LNCaP clone FGC (cell line): ENCODE measurements around the gene KLHL17.
"Not testable (repeated sequence)": the region's sequence is repeated elsewhere in the genome, so short reads cannot be mapped to it uniquely, and the experiment has no call there.

ENCODE experiments used
- DNase-seq: peaks from one replicate; pipeline ENCODE4 v3.0.0-alpha.2; 2011; ENCODE audit warnings: low read depth
- H3K4me3 ChIP-seq: 2 replicates; pipeline ENCODE4 v1.5.1; 2011; ENCODE audit warnings: mild to moderate bottlenecking, low read depth, low read length, control low read depth
- TF ChIP-seq, protein P1 (sequence below): IDR thresholded peaks from 2 replicates; pipeline ENCODE4 v1.5.1; 2012; ENCODE audit warnings: mild to moderate bottlenecking; ENCODE audit not compliant: control insufficient read depth, insufficient read depth; ENCODE audit errors: extremely low read depth

Gene KLHL17

DNA sequence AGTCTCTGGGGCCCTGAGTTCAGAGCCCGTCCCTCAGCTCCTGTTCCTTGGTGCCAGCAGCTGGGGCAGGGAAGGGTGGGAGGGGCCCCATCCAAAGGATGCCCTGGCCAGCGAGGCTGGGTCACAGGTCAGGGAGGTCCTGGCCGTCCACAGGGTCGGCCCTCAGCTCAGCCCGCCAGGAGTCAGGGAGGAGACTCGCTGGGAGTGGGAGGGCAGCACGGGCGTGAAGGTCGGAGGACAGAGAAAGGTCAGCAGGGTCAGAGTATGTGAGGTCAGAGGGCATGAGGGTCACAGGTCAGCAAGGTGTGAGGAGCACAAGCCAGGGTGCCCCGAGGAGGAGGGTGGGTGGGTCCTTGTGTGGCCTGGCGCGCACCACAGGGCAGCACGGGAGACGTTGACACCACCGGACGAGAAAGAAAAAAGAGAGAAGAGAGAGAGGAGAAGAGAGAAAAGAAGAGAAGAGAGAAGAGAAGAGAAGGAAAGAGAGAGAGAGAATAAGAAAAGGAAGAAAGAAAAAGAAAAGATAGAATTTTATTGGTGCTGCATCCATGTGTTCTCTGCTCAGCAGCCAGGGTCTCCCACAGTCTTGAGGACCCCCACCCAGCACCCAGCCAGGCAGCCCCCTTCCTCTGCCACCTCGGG is 14.4 kb downstream of the KLHL17 start:
- TF ChIP-seq, protein P1, sequence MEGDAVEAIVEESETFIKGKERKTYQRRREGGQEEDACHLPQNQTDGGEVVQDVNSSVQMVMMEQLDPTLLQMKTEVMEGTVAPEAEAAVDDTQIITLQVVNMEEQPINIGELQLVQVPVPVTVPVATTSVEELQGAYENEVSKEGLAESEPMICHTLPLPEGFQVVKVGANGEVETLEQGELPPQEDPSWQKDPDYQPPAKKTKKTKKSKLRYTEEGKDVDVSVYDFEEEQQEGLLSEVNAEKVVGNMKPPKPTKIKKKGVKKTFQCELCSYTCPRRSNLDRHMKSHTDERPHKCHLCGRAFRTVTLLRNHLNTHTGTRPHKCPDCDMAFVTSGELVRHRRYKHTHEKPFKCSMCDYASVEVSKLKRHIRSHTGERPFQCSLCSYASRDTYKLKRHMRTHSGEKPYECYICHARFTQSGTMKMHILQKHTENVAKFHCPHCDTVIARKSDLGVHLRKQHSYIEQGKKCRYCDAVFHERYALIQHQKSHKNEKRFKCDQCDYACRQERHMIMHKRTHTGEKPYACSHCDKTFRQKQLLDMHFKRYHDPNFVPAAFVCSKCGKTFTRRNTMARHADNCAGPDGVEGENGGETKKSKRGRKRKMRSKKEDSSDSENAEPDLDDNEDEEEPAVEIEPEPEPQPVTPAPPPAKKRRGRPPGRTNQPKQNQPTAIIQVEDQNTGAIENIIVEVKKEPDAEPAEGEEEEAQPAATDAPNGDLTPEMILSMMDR = no peak
- no peak for DNase-seq
- H3K4me3 ChIP-seq = no peak overlapping the region

DNA sequence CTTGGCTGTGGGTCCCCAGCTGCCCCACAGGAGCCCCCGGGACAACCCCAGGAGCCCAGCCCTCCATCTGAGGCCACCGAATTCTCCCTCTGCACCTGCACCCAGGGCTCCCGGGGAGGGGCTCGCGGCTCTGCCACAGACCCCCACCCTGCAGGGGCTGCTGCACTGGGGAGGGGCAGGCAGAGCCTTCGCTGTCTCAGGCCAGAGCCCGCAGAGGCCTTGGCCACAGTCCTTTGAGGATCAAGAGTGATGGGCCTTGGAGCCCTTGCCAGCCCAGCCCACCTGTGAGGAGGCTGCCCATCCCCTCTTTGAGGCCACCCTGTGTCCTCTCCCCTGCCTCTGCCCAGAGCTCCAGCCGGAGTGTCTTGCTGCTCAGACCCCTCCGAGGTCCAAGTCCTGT is 15.0 kb downstream of the KLHL17 start:
- TF ChIP-seq, protein P1 = no peak
- H3K4me3 ChIP-seq = peak overlapping the region; percentile 55
- no peak for DNase-seq

DNA sequence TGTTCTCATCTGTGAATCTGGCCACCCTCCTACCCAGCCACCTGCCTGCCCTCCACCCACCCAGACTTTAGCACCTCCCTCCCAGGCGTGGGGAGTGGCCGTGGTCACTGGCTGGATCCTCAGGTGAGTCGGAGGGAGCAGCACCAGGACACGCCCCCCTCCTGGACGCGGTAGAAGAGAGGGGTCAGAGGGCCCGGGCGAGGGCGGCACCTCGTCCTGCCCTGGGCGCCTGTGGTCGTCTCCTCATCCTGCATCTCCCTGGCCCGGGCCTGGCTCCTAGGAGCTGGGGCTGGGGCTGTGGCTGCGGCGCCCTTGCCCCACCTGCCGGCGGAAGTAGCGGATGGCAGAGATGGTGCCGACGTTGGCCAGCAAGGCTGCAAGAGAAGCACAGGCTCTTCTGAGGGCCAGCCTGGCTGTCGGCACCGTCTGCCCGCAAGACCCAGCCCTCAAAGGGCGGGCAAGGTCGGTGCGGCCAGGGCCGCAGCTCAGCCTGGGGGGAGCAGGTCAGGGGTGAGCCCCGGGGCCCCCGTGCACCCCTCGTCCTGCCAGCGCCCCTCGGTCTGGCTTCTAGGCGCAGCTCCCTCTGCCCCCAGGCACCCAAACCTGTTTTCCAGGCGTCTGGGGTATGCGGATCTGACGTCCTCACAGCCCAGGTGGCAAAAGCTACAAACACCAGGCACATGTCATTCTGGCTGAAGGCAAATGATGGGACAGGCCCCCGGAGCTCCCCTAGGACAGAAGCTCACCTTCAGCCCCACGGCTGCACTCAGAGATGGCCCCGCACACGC is 15.7 kb downstream of the KLHL17 start:
- H3K4me3 ChIP-seq = peak overlapping the region; percentile 55
- TF ChIP-seq, protein P1 = peak; percentile 65
- peak; percentile 45 for DNase-seq

DNA sequence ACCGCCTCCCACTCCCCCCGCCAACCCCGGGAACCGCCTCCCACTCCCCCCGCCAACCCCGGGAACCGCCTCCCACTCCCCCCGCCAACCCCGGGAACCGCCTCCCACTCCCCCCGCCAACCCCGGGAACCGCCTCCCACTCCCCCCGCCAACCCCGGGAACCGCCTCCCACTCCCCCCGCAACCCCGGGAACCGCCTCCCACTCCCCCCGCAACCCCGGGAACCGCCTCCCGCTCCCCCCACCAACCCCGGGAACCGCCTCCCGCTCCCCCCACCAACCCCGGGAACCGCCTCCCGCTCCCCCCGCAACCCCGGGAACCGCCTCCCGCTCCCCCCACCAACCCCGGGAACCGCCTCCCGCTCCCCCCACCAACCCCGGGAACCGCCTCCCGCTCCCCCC is 16.4 kb downstream of the KLHL17 start:
- not testable (repeated sequence) for DNase-seq, H3K4me3 ChIP-seq

DNA sequence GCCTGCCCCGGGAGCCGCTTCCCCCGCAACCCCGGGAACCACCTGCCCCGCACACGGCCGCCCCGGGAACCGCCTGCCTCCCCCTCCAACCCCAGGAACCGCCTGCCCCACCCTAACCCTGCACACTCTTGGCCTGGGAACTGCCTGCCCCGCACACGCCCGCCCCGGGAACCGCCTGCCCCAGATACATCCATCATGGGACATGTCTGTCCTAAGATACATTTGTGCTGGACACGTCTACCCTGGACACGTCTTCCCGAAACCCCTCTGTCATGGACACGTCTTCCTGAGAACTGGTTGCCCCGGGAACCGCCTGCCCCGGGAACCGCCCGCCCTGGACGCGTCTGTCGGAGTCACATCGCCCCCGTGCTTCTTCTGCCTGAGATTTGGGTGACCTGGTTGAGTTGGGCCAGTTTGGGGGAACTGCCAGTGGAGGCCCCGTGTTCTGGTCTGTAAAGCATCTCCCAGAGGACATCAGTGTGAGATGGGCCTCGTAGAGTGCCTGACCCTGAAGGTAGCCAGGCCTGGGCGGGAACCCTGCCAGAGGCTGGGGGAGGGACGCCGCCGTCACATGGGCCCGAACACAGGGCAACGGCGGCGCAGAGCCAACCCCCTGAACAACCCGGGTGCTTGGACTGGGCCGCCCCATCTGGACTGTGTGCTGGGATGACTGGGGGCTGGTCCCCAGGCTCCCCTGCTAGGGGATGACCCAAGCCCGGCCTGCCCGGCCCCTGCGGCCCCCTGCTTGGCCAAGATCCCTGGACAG is 17.9 kb downstream of the KLHL17 start:
- H3K4me3 ChIP-seq = no peak overlapping the region
- TF ChIP-seq, protein P1 = no peak
- no peak for DNase-seq

DNA sequence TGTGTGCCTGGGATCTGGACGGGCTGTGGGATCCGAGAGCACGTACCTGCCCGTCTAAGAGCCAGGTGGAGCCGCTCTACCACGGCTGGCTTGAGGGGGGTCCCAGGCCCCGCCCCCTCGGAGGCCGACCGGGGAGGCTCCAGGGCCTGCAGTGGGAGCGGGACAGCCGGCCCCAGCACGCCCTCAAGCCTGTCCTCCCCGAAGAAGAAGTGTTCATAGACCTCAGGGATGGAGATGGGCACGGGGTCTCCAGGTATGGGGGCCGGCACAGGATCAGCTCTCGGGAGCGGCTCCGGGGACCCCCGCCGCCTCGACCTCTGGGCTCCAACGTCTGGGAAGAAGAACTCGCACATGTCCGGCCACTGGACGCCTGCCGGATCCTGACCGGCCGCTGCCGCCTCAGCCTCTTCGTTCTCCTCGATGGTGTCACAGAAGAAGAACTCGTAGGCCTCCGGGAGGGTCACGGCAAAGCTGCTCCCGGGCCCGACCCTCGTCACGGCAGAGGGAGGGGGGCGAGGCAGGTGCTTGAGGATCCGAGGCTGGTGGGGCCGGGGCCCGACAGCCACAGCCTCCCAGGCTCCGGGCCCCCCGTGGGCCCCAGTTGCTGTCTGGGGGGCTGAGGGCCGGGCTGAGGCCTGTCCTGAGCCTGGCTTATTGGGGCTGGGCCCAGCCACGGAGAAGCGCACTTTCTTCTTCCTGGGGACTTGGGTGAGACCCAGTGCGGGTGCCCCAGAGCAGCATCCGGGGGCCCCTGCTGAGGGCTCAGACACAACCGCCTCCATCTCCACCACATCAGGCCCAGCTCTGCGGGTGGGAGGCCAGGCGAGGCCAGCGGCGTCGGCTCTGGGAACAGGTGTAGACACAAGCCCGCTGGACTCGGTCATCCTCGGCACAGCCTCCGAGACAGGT is 18.7 kb downstream of the KLHL17 start:
- TF ChIP-seq, protein P1 = no peak
- H3K4me3 ChIP-seq = no peak overlapping the region
- no peak for DNase-seq
